Stimulated activated CD8-positive, alpha-beta memory T cell treated with anti-CD3 and anti-CD28 coated beads, Interleukin-7, amount 100 ng/mL, for 1 hour (primary cell): Measurements from ENCODE around the gene FARSB.

ENCODE experiments used
- DNase-seq, 2 donors: peaks; one replicate each; pipeline ENCODE4 v3.0.0-alpha.2; 2020; ENCODE audit warnings: low read depth in 2 of 2

The FARSB gene

GRCh38 chr2:222663479-222663878 is 7.6 kb upstream of the FARSB start:
- no peak for DNase-seq

GRCh38 chr2:222656526-222657446 is 894 bp upstream of the FARSB start:
- DNase-seq: no peak

- DNase-seq: no peak
These were observed 2.6 kb downstream of the FARSB start for GRCh38 chr2:222653280-222653679.

GRCh38 chr2:222652491-222653255 is 3.2 kb downstream of the FARSB start:
- no peak for DNase-seq

- no peak for DNase-seq
These were observed 4.0 kb downstream of the FARSB start for GRCh38 chr2:222651718-222652418.

DNA sequence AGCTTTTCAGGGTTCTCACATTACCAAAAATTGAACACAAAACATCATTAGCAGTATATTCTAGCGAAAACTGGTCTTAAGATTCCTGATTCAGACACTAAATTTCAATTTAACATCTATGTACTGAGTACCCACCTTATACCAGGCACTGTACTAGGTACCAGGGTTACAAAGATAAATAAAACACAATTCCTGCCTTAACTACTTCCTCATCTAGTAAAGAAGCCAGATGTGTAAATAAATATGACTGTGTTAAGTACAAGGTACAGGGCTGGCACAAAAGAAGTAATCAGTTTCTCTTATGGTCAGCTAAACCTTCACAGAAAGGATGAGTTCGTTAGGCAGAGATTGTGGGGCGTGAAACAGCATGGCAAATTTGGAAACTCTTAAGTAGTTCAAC is 6.1 kb downstream of the FARSB start:
- DNase-seq: no peak

DNA sequence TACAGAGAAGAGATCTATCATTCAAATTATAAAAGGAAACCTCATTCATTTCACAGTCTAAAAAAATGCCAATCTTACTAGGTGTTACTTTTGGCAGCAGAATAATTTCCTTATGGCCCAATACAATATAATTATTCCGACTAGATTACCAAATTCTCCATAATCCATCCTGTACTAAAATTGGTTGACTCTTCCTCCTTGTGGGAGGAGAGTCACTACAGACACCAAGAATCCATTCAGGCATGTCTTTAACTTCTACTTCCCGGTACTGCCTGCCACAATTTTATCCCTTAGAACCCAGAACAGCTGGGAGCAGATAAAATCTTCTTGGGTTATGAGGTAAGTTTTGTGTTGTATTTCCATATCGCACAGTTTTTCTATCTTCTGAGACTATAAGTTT is 9.9 kb downstream of the FARSB start:
- no peak for DNase-seq

- no peak for DNase-seq
These were observed 12.8 kb downstream of the FARSB start for GRCh38 chr2:222643134-222643533.

DNA sequence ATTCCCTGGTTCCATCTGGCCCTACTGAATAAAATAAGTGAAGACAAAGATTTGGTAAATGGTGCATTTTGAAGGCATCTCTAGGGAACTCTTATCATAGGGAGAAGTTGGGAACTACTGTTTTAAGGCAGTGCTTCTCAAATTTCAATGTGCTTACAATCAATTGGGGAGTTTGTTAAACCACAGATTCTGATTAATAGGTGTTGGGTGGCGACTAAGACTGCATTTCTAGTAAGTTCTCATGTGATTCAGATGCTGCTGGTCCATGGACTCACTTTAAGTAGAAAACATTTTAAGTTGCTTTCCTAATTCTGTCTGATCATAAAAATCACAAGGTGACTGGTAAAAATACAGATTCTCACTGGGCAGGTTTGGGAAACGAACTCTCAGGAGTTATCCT is 14.6 kb downstream of the FARSB start:
- no peak for DNase-seq

- DNase-seq: no peak
These were observed 18.8 kb downstream of the FARSB start for GRCh38 chr2:222637067-222637466.

DNA sequence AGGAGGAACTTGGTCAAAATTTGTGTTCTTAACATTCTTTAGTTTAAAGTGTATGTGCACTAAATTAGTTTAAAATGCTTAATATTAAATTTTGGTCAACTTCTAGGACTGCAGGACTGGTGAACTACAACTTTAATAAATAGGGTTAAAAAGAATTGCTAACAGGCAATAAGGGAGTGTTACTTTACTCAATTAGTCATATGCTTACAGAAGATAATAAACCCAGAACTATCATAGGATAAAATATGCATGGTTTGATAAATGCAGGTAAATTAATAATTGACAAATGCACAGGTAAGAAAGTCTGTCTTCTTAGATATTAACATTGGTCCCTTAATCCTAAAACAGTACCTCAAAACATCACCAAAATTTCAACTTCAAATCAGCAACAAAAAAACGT is 20.6 kb downstream of the FARSB start:
- DNase-seq: no peak

DNA sequence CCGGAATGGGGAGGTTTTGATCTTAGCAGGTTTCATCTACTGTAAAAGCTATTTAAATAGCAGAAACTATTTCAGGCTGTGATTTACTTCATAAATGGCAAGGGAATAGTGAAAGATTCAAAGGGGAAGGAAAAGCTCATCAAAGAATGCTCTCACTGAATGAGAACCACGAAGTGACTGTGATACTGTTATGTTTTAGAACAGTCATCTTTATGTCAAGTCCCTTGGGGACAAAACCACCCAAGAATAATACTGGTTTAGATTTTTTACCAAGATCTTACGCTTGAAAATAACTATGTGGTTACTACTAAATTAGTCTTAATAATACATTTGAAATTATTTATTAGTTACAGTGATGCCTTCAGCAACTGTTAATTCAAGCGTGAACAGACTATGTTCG is 28.1 kb downstream of the FARSB start:
- no peak for DNase-seq

GRCh38 chr2:222623756-222624309 is 32.1 kb downstream of the FARSB start:
- no peak for DNase-seq

- no peak for DNase-seq
These were observed 33.0 kb downstream of the FARSB start for GRCh38 chr2:222622910-222623309.

DNA sequence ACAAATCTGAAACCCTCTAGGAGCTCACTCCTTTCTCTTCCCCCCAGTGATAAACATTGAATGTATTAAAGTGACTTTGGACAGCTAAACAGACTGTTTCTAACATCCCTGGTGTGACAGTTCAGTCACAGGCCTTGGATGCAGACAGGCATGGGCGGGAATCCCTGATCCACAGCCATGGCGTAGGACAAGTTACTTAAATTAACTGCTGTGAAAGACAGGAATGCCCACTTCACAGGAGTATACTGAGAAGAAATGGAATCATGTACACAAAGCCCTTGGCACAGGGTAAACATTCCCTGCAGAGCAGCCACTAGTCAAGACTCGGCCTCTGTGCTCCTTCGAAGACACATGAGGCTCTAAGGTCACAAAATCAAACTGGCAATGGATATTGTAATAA is 34.0 kb downstream of the FARSB start:
- DNase-seq: no peak

DNA sequence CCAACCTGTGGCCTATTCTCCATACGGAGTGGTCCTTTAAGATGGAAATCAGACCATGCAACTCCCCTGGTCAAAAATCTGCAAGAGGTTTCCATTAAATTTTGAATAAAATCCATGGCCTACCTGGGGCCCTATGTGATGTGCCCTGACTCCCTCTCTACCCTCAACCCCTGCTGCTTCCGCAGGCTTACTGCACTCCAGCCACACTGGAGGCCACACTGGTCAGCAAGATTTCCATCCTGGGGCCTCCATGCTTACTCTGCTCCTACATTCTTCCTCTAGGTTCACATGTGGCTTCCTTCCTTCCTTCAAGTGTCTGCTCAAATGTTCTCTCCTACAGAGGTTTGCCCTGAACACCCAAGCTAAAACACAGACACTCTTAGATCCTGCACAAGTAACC is 40.6 kb downstream of the FARSB start:
- no peak for DNase-seq

DNA sequence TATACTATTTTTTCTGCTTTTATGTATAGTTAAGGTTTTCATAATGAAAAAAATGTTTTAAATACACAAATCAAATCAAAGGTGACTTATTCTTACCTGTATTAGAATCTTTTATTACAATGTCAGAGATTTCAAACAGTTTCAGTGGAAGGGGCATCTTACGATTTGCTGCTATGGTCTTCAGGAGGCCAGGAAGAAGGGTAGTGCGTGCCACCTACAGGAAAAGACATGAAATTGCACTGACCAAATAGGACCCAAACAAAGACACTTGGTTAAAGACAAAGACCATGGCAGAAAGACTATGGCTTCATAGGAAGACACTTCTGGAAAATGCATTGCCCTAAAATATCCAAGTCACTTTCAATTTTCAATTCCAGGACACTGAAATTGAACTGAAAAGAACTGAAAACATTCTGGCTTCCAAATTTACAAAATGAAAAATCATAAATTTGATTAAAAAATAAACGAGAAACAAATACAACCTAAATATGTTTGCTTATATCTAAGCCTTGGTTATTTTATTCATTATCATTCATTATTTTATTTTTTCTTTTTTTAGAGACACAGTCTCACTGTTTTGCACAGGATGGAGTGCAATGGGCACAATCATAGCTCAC is 42.1 kb downstream of the FARSB start:
- DNase-seq: no peak

DNA sequence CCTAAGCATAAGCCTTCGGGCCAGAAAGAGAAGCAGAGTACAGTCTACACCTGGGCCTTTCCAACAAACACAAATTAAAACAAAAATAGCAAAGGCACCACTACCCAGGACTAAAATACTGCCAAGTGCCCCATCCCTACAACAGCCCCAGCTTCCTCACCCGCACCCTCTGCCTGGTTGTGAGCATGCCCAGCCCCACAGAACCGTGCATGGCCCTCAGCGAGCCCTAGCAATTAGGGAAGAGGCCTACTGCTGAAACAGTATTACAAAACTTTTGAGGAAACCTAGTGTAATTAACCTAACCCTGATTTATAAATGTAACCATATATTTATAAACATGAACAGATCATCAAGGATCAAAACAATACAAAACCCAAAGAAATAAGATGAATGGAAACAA is 44.2 kb downstream of the FARSB start:
- DNase-seq: no peak

DNA sequence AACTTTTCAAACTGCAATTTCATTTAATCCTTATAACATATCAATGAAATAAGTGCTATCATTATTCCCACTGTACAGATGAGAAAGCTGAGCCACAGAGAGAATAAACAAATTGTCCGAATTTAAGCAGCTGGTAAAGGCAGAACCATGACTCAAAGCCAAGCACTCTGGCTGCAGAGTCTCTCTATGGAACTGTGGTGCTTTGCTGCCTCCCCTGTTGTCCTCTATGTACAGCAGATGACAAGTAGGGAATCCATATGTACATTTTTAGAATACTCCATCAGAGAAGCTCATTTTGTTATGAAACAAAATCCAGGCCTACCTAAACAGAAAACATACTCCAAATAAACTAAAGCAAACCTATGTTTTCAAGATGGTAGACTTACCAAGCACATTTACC is 45.1 kb downstream of the FARSB start:
- DNase-seq: no peak

DNA sequence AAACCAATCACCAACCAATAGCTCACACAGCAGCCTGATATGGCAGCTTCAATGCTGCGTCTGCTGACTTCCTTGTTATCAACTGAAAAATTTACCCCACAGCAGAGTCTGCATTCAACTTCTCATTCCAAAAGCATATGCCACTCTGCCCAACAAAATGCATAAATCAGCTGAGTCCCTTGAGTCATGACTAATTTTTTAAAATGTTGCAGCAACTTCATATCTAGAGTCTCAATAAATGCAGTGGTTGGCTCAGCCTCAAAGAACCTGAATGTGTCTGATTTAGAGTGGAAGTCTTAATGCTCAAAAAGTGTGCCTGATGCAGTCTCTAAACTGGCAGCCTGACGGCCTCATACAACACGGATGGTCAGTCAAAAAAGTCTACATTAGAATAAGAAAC is 46.5 kb downstream of the FARSB start:
- DNase-seq: no peak

DNA sequence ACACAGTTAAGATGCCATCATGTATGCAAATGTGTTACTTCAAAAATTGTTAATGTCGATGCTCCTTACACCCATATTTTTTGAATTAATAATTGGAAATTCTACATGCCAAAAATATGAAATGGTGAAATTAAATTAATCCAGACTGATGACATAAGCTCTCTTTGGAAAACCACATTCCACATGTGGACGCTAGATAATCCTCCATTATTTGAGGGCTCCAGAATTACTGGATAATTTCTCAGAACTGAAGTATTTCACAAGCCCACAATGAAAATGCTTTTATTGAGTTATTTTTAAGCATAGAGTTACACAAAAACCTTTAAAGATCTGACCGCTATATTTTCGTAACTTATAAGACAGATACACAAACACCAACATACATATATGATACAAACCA is 47.8 kb downstream of the FARSB start:
- no peak for DNase-seq

DNA sequence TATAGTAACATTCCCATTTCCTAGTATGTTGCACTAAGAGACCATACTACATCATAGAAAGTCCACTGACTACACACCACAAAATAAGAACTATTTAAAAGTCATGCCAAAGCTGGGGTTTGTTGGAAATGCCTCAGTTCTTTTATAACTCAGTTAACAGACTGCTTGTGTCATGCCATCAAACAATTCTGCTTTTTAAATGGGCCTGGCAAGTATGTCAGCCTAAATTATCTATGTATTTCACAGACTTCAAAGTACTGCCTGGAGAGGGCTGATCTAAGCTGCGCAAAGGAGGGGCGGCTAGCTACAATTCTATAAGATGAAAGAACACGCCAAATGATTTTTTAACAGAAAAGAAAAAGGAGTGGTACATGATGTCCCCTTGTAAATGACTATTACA is 49.6 kb downstream of the FARSB start:
- no peak for DNase-seq
